AG04450 (cell line): ENCODE results near the gene IPO4. TPM values are rescaled to one million over a fixed set of nuclear protein-coding genes. Genes with fewer than 3 reads are reported as not detected.

Experiments
- CTCF ChIA-PET: fragments of 300-600, 350-600 bp; formaldehyde crosslinking; extraction: SDS; loops from one replicate; lab custom pipeline; 2022; ENCODE audit warnings: antibody characterized with exemption, inconsistent platforms; lab: Charles Lee
- POLR2A ChIA-PET: fragments of 350-600 bp; formaldehyde crosslinking; extraction: SDS; loops from one replicate; lab custom pipeline; 2021; ENCODE audit warnings: antibody characterized with exemption, inconsistent platforms; lab: Yijun Ruan, JAX
- DNase-seq: peaks from one replicate; pipeline ENCODE4 v3.0.0-alpha.2; 2011; ENCODE audit warnings: low read depth, low spot score
- H3K27ac ChIP-seq: one replicate; pipeline ENCODE4 v1.5.1; 2012; ENCODE audit warnings: low read depth, low read length, control low read depth
- H3K27me3 ChIP-seq: one replicate; pipeline ENCODE4 v1.6.0; 2012; ENCODE audit warnings: low read length; ENCODE audit not compliant: control insufficient read depth, insufficient read depth
- H3K4me3 ChIP-seq: 2 replicates; pipeline ENCODE4 v1.5.1; 2011; ENCODE audit warnings: mild to moderate bottlenecking, low read depth, low read length, control low read depth
- H3K9me3 ChIP-seq: 2 replicates; pipeline ENCODE4 v1.5.1; 2012; ENCODE audit warnings: low read length; ENCODE audit not compliant: control insufficient read depth, insufficient read depth
- polyA plus RNA-seq: library from polyadenylated mRNA; depleted of rRNA; stranded (reverse); fragments of >200 nt; gene quantifications from 2 replicates; pipeline ENCODE4 v1.2.3, GENCODE V29; 2011
- TF ChIP-seq, protein P1 (sequence below): IDR thresholded peaks from 2 replicates; pipeline ENCODE4 v1.5.1; 2011; ENCODE audit warnings: low read depth, low read length, control low read depth, inconsistent platforms

IPO4 gene
- polyA plus RNA-seq, 1 experiment, result 15.2 TPM

DNA sequence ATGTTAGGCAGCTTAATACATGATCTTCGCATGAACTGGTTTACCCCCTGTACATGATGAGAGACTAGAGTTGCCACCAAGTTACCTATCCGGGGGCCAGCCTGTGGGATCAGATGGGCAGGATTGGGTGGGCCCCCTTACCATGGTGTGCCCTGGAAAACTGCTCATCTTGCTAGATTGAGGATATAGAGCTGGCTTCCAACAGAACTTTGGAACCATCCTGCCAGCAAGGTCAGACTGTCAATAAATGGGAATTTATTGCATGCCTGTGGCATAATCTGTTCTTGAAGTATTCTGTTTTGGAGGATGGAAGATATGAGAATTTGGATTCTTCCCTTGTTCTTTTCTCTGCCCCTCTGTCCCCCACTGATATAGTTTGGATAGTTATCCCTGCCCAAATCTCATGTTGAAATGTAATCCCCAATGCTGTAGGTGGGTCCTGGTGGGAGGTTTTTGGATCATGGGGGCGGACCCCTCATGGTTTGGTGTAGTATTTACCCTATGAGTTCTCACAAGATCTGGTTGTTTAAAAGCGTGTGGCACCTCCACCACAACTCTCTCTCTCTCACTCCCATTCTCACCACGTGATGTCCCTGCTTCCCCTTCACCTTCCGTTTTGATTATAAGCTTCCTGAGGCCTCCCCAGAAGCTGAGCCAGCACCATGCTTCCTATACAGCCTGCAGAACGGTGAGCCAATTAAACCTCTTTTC lies 10.4 kb upstream of the IPO4 start:
- ChIA-PET CTCF (interaction anchor here (1.0 kb wide), 1 partner anchor 38 kb away, joined by 4 read pairs; the partner anchor contains the start of gene IRF9), POLR2A (interaction anchor here (0.5 to 1.2 kb wide), 3 partner anchors 14 to 98 kb away, joined by 6 to 11 read pairs (median 8); partner anchors contain the start of gene CHMP4A)
- H3K27me3 ChIP-seq, result no peaks in the 10 kb centered on the region
- no peak for DNase-seq
- TF ChIP-seq, protein P1, sequence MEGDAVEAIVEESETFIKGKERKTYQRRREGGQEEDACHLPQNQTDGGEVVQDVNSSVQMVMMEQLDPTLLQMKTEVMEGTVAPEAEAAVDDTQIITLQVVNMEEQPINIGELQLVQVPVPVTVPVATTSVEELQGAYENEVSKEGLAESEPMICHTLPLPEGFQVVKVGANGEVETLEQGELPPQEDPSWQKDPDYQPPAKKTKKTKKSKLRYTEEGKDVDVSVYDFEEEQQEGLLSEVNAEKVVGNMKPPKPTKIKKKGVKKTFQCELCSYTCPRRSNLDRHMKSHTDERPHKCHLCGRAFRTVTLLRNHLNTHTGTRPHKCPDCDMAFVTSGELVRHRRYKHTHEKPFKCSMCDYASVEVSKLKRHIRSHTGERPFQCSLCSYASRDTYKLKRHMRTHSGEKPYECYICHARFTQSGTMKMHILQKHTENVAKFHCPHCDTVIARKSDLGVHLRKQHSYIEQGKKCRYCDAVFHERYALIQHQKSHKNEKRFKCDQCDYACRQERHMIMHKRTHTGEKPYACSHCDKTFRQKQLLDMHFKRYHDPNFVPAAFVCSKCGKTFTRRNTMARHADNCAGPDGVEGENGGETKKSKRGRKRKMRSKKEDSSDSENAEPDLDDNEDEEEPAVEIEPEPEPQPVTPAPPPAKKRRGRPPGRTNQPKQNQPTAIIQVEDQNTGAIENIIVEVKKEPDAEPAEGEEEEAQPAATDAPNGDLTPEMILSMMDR, result no peak
- no peak overlapping the region for H3K27ac ChIP-seq
- H3K9me3 ChIP-seq, result peaks cover 5% of the 10 kb centered on the region
- H3K4me3 ChIP-seq, result no peak overlapping the region

DNA sequence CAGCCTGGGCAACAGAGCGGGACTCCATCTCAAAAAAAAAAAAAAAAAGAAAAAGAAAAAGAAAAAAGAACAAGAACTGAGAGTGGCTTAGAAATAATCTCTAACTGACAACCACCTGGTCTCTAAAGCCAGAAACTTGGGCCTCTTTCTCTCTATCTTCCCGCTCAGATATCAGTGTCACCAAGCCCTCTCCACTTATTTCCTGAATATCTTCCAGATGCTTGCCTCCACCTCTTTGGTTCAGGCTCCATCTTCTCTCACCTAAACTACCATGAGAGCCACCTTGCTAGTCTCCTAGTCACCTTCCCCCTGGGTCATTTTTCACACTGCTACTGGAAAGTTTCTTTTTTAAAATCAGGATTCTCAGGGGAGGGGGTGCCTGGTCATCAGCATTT lies 8.4 kb upstream of the IPO4 start:
- DNase-seq, result no peak
- no peaks in the 10 kb centered on the region for H3K27me3 ChIP-seq
- no peak overlapping the region for H3K27ac ChIP-seq
- ChIA-PET POLR2A (interaction anchor here (0.9 kb wide), 1 partner anchor 50 kb away, joined by 4 read pairs; no protein-coding TSS in a partner anchor), CTCF (interaction anchor here (0.6 to 3.5 kb wide), 5 partner anchors 36 to 233 kb away, joined by 3 to 24 read pairs (median 4); partner anchors contain the start of gene IRF9)
- TF ChIP-seq, protein P1, result no peak
- peaks cover 5% of the 10 kb centered on the region for H3K9me3 ChIP-seq
- H3K4me3 ChIP-seq, result no peak overlapping the region

DNA sequence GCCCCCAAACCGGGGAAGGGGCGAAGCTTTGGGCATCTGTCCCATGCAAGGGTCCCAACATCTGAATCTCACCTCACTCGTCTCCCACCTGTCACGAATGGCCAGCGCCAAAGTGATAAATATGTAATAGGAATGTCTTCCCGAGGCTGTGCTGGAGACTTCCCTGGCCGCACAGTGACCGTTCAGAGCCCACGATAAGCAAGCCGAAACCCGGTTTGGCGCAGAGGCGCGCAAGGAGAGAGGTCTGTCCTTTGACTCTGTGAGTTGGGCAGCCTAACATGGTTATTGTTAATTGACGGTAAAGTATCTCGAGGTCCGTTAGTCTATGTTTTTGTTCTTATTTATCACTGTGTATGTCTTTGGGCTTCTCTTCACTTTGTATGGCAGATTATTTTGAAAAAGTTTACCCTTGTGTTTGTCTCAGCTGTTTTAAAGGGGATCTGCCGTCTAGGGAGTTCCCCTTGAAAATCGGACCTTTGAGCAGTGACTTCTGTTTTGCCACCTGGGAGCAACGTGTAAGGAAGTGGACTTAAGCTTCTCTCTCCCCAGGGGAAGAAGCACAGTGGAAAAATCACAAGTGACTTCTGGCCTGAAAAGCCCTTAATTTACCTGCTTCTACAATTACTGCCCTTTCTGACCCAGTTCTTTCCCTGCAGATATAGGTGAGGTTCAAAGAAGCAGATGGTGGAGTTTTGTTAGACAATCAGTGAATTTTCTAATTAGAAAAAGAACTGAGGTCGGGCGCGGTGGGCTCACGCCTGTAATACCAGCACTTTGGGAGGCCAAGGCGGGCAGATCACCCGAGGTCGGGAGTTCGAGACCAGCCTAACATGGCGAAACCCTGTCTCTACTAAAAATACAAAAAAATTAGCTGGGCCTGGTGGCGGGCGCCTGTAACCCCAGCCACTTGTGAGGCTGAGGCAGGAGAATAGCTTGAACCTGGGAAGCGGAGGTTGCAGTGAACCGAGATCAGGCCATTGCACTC lies 7.7 kb upstream of the IPO4 start:
- TF ChIP-seq, protein P1, result no peak

DNA sequence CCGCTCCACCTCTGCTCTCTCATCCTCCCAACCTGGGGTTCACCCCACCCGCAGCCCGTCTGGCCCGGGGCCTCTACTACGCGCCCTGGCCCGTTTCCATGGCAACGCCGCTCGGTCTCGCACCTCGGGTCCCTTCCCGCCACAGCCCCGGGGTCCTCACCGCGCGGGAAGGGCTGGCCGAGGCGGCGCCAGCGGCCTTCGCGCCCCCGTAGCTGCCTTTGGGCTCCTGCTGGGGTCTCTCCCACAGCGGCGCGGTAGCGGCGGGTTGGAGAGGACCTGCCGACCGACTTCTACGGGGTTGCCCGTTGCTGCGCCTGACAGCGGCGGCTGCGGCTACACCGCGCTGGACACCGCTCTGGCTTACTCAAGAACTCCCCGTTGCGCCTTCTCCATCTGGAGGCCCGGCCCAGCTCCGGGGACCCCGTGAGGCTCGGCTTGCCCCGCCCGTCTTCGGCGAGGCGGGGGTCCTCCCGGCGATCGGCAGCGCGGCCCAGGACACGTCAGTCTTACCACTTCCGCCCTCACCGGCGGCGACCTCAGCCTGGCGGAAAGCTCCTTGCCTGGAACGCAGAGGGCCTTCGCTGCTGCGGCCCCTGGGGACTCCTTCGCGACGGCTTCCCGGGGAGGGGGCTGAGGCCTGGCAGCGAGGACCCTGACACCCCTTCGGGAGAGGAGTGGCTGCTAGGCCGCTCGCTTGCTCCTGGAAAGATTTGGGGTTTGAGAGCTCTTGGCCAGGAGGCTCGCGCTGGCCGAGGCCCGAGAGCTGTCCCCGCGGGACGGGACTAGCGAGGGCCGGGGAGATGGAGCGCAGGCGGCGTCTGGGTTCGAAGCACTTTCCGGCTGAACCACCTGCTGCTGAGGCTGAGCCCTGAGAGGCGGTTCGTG lies 6.8 kb upstream of the IPO4 start, which contains the start of gene TM9SF1:
TM9SF1 (minus strand) TSS at position 256 of the 885 bp plus-strand sequence. CDS start 422 bp downstream, outside the sequence.
- TF ChIP-seq, protein P1, result no peak
- Histone ChIP-seq H3K4me3 (peak within 1 kb of the TSS; percentile 87), H3K27ac (peak within 1 kb of the TSS; percentile 94), H3K9me3 (no peaks in the 10 kb centered on the region; the same call in 1 of the 2 replicates), H3K27me3 (no peaks in the 10 kb centered on the region)
- peak; percentile 64 for DNase-seq
- ChIA-PET POLR2A (interaction anchor here (0.6 to 1.3 kb wide), 15 partner anchors 8 to 893 kb away, joined by 3 to 12 read pairs (median 3); partner anchors contain the start of genes CHMP4A, DCAF11, EMC9 and MDP1), CTCF (interaction anchor here (0.8 to 3.5 kb wide), 7 partner anchors 34 to 138 kb away, joined by 3 to 24 read pairs (median 4); partner anchors contain the start of genes IRF9 and TINF2)

More for the DNA sequence above, 7.7 kb upstream of the IPO4 start:
- Histone ChIP-seq H3K27me3 (no peaks in the 10 kb centered on the region), H3K27ac (peak overlapping the region; percentile 94), H3K4me3 (peak overlapping the region; percentile 87), H3K9me3 (peaks cover 1% of the 10 kb centered on the region)
- CTCF ChIA-PET, result interaction anchor here (0.6 to 3.5 kb wide), 8 partner anchors 35 to 234 kb away, joined by 3 to 24 read pairs (median 4); partner anchors contain the start of genes IRF9 and TINF2
- POLR2A ChIA-PET, result interaction anchor here (0.7 to 1.3 kb wide), 12 partner anchors 9 to 104 kb away, joined by 3 to 12 read pairs (median 4); partner anchors contain the start of genes CHMP4A, DCAF11, EMC9 and MDP1
- no peak for DNase-seq
